HUDEP-2 (cell line): ENCODE measurements around the gene RIPOR3.

ENCODE experiments used
- DNase-seq, 76 experiments: peaks; one replicate each; lab custom pipeline; 2025; ENCODE audit not compliant: unreplicated experiment in 76 of 76; lab: John Stamatoyannopoulos, UW

RIPOR3 gene

GRCh38 chr20:50594591-50595432, 96.5 kb downstream of the RIPOR3 start:
- no peak for DNase-seq

- no peak for DNase-seq
Observed at GRCh38 chr20:50594231-50594590, 97.1 kb downstream of the RIPOR3 start.

DNA sequence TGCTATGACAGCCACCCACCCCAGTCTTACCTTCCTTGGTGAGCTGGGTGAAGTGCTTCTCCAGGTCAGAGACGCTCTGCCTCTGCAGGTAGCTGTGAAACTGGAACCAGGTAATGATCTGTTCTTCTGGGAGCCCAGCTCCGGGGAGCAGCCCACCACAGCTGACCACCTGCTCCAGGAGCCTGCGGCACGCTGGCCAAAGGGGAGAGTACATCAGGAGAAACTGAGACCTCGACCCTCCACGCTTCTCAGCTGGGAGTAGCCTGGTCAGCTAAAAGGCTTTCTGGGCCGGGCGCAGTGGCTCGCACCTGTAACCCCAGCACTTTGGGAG, 98.4 kb downstream of the RIPOR3 start:
- no peak for DNase-seq

DNA sequence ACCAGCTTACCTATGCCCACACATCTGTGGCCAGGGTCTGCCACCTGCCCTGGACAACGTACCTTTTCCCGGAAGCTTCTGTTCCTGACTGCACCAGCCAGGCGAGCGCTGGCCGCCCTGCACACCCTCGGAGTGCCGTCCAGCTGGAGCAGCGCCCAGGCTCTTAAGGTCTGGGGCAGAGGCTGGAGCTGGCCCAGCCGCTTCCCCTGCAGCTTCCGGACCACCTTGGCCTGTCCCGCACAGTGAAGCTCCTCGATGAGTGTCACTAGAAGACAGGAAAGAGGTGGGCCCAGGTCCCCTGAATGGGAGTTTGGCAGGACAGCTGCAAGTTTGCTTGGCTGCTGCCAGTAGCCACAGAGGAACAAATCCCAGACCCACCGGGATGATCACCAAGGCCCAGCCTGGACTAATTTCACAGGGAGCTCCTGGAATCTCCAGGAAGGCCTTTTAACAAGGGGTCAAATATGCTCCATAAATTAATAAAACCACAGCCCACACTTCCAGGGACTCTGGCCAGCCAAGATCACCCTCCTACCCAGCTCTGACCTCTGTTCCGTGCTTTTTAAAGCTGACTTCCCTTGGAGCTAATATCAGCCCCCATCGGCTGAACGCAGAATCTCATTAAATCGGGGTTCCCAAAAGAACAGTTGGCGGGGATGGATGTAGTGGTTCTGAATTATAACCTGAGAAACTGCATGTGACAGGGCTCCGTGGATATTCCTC, 98.9 kb downstream of the RIPOR3 start:
- no peak for DNase-seq

DNA sequence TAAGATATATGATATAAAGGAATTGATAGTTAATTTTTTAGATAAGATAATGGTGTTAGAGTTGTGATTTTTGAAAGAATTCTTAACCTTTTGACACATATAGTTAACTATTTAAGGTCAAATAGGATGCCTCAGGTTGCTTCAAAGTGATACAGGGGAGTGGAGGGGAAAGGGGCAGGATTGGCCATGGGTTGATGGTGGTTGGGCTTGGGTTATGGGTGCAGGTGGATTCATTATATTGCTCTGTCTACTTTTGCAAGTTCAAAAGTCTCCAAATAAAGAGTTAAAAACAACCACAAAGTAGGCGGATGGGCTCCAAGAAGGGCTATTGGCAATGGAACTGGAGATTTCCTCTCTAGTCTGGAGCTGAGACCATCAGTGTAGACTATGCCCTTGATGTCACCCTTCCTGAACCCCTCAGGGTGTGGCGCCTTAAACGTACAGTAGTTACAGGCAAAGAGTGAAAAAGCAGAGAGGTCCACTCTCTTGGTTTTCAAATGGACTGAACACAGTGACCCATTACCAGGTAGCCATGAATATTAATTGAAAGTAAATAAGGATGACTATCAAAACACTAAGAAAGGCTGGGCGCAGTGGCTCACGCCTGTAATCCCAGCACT, 100.0 kb downstream of the RIPOR3 start:
- no peak for DNase-seq

GRCh38 chr20:50590348-50590664, 101.0 kb downstream of the RIPOR3 start:
- no peak for DNase-seq

GRCh38 chr20:50589548-50590347, 101.6 kb downstream of the RIPOR3 start:
- no peak for DNase-seq

- DNase-seq: peak in 66 of 76 experiments; percentile 11 to 76 (median 56)
Observed at GRCh38 chr20:50588034-50588736, 103.2 kb downstream of the RIPOR3 start.

DNA sequence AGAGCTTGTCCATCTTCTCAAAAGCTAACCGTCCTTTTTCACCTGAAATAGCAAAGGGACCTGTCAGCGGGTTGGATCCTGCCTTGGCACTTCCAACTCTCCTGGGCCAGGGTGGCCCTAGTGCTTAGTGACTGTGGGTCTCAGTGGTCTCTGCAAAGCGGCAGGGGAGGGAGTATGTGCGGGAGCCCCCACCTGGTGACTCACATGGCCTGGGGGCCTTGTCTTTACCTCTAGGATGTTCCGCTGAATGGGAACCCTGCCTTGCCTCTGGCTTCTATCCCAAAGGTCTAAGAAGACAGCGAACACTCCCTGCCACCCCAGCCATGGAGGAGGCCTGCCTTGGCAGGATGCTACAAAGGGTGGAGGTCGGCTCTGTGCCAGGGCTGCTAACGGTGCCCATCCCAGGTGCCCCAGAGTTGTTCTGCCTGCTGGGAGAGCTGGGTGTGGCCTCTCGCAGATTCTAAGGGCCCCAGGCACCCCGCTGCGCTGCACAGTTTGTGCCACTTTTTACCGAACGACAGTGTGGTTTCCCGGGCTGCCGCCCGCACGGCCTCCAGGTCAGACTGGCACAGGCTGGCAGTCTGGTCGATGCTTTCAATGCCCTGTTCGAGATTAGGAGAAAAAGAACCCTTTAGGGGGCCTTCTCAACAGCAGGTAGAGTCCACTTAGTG, 103.9 kb downstream of the RIPOR3 start:
- peak in 2 of 76 experiments; percentile 13 to 25 for DNase-seq

DNA sequence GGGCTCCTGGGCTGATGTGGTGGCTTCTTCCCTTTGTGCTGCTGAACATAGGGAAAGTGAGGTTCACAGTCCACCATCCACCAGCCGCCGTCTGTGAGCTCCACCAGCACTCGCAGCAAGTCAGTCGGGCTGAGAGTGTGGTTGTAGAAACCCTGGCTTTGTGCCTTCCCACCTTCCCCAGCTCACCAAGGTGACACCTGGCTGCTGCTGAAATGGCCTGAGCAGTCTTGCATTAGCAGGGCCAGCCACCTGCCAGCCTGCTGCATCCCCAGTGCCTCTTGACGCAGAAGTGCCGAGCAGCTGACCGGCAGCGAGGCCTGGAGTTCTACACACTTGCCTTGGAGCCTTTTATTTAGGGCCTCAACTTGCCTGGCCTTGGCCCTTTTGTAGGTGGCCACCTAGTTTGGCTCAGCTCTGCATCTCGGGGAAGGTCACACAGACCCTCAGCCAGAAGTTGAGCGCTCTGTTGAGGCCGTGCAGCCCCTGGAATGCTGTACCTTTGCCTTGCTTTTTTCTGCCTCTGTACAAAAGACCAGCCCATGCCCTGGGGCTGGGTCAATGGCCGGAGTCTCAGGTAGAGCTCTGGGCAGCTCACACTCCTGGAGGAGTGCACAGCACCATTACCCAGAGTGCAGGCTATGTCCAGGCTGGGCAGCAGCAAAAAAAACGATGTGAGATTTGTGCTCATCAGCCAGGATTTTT, 104.7 kb downstream of the RIPOR3 start:
- DNase-seq: no peak

DNA sequence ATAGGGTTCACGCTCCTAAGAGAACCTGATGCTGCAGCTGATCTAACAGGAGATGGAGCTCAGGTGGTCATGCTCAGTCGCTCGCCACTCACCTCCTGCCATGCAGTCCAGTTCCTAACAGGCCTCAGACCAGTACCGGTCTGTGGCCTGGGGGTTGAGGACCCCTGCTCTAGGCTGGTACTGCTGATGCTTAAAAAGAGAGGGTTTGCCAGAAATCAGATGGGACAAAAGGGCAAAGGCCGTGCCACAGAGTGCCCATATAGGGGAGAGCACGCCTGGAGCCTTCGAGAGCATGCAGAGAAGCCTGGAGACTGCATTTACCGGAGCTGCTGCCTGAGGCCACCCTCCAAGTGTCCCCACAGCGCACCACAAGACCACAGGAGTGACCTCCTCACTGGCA, 105.7 kb downstream of the RIPOR3 start:
- no peak for DNase-seq

- DNase-seq: no peak
Observed at GRCh38 chr20:50585214-50585613, 106.1 kb downstream of the RIPOR3 start.

DNA sequence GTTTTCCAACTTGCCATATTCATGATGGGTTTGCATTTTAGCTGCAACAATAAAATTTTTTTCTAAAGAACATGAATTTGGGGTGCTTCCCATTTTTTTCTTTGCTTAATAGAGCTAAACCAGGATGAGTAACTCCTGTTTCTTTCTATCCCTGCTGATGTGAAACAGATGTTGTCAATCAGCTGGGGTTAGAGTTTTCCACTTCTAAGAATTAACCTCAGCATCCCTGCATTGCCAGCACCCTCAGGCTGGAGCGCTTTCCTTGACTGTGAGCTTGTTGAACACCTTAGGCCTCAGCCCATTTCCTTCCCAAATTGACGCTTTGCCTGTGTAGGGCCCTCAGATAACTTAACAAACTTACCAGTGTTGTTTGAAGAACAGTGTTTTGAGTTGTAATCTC, 106.7 kb downstream of the RIPOR3 start:
- no peak for DNase-seq

DNA sequence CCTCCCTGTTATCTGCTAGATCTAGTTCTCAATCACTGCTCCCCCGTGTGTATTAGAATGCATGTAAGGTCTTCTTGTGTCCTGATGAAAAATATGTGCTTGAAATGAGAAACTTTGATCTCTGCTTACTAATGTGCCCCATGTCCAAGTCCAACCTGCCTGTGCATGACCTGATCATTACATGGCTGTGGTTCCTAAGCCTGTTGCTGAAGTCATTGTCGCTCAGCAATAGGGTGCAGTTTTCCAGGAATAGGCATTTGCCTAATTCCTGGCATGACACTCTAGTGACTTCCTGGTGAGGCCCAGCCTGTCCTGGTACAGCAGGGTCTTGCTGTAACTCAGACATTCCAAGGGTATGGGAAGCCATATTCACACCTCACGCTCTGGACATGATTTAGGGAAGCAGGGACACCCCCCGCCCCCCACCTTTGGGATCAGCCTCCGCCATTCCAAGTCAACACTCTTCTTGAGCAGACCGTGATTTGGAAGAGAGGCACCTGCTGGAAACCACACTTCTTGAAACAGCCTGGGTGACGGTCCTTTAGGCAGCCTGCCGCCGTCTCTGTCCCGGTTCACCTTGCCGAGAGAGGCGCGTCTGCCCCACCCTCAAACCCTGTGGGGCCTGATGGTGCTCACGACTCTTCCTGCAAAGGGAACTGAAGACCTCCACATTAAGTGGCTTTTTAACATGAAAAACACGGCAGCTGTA, 107.7 kb downstream of the RIPOR3 start:
- no peak for DNase-seq

DNA sequence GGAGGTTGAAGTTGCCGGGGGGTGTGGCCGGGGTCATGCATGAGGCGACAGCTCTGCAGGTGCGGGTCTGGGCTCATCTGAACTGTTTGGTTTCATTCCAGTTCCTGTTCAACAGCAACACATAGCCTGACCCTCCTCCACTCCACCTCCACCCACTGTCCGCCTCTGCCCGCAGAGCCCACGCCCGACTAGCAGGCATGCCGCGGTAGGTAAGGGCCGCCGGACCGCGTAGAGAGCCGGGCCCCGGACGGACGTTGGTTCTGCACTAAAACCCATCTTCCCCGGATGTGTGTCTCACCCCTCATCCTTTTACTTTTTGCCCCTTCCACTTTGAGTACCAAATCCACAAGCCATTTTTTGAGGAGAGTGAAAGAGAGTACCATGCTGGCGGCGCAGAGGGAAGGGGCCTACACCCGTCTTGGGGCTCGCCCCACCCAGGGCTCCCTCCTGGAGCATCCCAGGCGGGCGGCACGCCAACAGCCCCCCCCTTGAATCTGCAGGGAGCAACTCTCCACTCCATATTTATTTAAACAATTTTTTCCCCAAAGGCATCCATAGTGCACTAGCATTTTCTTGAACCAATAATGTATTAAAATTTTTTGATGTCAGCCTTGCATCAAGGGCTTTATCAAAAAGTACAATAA, 108.6 kb downstream of the RIPOR3 start:
- DNase-seq: no peak

- DNase-seq: no peak
Observed at GRCh38 chr20:50582092-50582491, 109.2 kb downstream of the RIPOR3 start.

GRCh38 chr20:50580842-50581544, 110.3 kb downstream of the RIPOR3 start:
- DNase-seq: no peak
